ENCODE measurements around the gene SPATA9. TPM values are rescaled to one million over a fixed set of nuclear protein-coding genes. Genes with fewer than 3 reads are reported as not detected.

Gene SPATA9
- total RNA-seq, 6 experiments from 2014 or later, result 0.17 to 0.73 (median 0.48) TPM

GRCh38 chr5:95654196-95654595, 28.6 kb downstream of the SPATA9 start:
- Mint-ChIP-seq H3K27ac (no peak overlapping the region), H3K4me1 (ENCODE audit: low read depth) (no peaks in the 10 kb centered on the region), H3K9me3 (no peaks in the 10 kb centered on the region), H3K27me3 (ENCODE audit: insufficient read depth) (no peaks in the 10 kb centered on the region), H3K4me3 (no peak overlapping the region), H3K36me3 (ENCODE audit: low read depth) (no peaks in the 10 kb centered on the region)
- TF ChIP-seq CTCF (IDR thresholded peaks at IDR 0.05), result no peak
- DNase-seq, result no peak

- no peak overlapping the region for H3K27ac Mint-ChIP-seq
- TF ChIP-seq CTCF (IDR thresholded peaks at IDR 0.05), result no peak
- no peaks in the 10 kb centered on the region for H3K9me3 Mint-ChIP-seq
- H3K4me3 Mint-ChIP-seq, result no peak overlapping the region
- DNase-seq, result no peak
- peaks cover 4% of the 10 kb centered on the region; the same call in 1 of the 2 replicates for H3K4me1 Mint-ChIP-seq (ENCODE audit: low read depth)
- H3K36me3 Mint-ChIP-seq (ENCODE audit: low read depth), result no peaks in the 10 kb centered on the region
- H3K27me3 Mint-ChIP-seq (ENCODE audit: insufficient read depth), result no peaks in the 10 kb centered on the region
Measured at GRCh38 chr5:95652849-95653248, 29.9 kb downstream of the SPATA9 start.

GRCh38 chr5:95649842-95650620, 32.8 kb downstream of the SPATA9 start:
- DNase-seq, result no peak
- no peaks in the 10 kb centered on the region for H3K36me3 Mint-ChIP-seq (ENCODE audit: low read depth)
- H3K27ac Mint-ChIP-seq, result no peak overlapping the region
- no peaks in the 10 kb centered on the region for H3K9me3 Mint-ChIP-seq
- TF ChIP-seq CTCF (IDR thresholded peaks at IDR 0.05), result no peak
- peaks cover 18% of the 10 kb centered on the region for H3K4me1 Mint-ChIP-seq (ENCODE audit: low read depth)
- H3K27me3 Mint-ChIP-seq (ENCODE audit: insufficient read depth), result no peaks in the 10 kb centered on the region
- no peak overlapping the region for H3K4me3 Mint-ChIP-seq

GRCh38 chr5:95649274-95649673, 33.5 kb downstream of the SPATA9 start:
- Mint-ChIP-seq H3K4me3 (no peak overlapping the region), H3K4me1 (ENCODE audit: low read depth) (peaks cover 24% of the 10 kb centered on the region), H3K36me3 (ENCODE audit: low read depth) (no peaks in the 10 kb centered on the region), H3K27me3 (ENCODE audit: insufficient read depth) (no peaks in the 10 kb centered on the region), H3K9me3 (no peaks in the 10 kb centered on the region), H3K27ac (no peak overlapping the region)
- DNase-seq, result no peak
- no peak for TF ChIP-seq CTCF (IDR thresholded peaks at IDR 0.05)

- no peak overlapping the region for H3K4me3 Mint-ChIP-seq
- no peaks in the 10 kb centered on the region for H3K9me3 Mint-ChIP-seq
- DNase-seq, result no peak
- H3K27ac Mint-ChIP-seq, result no peak overlapping the region
- no peak for TF ChIP-seq CTCF (IDR thresholded peaks at IDR 0.05)
- H3K36me3 Mint-ChIP-seq (ENCODE audit: low read depth), result no peaks in the 10 kb centered on the region
- peaks cover 28% of the 10 kb centered on the region for H3K4me1 Mint-ChIP-seq (ENCODE audit: low read depth)
- H3K27me3 Mint-ChIP-seq (ENCODE audit: insufficient read depth), result no peaks in the 10 kb centered on the region
Measured at GRCh38 chr5:95647886-95648860, 34.6 kb downstream of the SPATA9 start.
